GM21717 (cell line): Measurements from ENCODE around the gene MNAT1.
"Not testable (repeated sequence)": the region's sequence is repeated elsewhere in the genome, so short reads cannot be mapped to it uniquely, and the experiment has no call there.

ENCODE experiments used
- ATAC-seq: cut with Tn5 transposase; IDR thresholded peaks from one replicate; pipeline ENCODE4 v1.9.1; 2021; ENCODE audit warnings: mild to moderate bottlenecking, moderate library complexity; ENCODE audit not compliant: unreplicated experiment

MNAT1 gene

DNA sequence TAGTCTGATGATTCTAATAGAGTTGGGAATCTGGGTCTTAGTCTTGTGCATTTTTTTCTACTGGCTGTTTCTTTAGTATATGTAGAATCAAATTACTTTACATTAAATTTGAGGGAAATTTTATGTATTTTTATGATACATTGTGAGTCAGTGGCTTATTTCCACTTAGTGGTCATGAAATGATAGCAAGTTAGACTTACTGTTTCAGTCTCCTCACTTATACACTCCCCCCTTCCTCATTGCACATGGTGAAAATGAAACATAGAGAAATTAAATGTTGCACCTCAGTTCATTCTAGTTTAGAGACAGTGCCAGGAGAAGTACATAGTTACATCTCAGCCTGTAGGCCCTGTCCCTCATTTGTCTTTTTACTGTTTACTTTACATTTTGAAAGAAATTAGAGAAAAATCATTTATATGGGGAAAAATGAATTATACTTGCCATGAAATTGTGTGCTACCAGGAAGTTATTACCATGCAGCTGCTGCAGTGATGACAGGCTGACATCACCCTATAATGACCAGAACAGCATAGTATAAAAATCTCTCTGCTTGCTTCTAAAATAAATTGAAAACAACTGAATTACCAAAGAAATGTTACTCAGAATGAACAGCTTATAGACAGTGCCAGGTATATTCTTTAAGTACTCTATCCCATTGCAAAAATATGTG, 133.1 kb downstream of the MNAT1 start:
- ATAC-seq, result no peak

- ATAC-seq, result no peak
Measured at GRCh38 chr14:60878121-60878520, 143.6 kb downstream of the MNAT1 start.

- no peak for ATAC-seq
Measured at GRCh38 chr14:60878536-60878935, 144.0 kb downstream of the MNAT1 start.

DNA sequence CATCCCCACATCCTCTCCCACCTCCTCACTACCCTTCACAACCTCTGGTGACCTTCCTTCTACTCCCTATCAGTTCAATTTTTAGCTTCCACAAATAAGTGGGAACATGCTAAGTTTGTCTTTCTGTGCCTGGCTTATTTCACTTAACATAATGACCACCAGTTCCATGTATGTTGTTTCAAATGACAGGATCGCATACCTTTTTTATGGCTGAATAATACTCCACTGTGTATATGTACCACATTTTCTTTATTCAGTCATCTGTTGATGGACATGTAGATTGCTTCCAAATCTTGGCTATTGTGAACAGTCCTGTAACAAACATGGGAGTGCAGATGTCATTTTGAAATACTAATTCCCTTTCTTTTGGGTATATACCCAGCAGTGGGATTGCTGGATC, 147.7 kb downstream of the MNAT1 start:
- ATAC-seq, result no peak

- no peak for ATAC-seq
Measured at GRCh38 chr14:60884134-60884533, 149.6 kb downstream of the MNAT1 start.

- not testable (repeated sequence) for ATAC-seq
Measured at GRCh38 chr14:60890636-60891035, 156.1 kb downstream of the MNAT1 start.

DNA sequence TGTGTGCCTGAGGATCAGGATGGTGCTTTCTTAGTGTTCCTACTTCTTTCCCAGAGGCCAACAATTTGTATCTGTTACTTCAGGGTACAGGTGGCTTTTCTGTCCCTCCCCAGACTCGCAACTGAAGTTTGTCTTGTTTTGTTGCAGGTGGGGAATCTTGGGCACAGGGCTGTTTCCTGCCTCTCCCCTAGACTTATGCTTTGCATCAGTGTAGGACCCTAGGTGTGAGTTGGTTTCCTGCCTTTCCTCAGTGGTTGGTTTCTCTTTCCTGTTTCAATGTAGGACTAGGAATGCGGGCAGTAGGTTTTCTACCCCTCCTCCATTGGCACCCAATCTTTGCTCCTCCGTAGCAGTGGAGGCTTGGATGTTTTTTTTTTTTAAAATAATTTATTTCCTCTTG, 159.3 kb downstream of the MNAT1 start:
- no peak for ATAC-seq

DNA sequence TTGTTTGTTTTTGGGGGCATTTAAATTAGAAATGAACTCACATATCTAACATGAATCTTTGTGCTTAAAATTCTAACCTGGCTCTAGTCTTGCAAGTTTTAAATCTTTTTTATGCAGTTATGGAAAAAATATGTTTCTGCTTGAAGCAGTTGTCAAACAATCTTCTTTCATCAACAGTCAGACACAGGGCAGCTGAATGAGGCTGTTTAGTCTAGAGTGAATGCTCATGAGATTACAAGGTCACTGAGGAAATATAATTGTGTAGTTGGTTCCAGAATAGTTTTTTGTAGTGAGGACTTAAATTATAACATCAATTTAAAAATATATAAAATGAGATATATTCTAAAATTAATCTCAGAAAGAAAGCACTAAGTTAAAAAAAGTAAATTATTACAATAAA, 169.8 kb downstream of the MNAT1 start:
- ATAC-seq, result no peak

DNA sequence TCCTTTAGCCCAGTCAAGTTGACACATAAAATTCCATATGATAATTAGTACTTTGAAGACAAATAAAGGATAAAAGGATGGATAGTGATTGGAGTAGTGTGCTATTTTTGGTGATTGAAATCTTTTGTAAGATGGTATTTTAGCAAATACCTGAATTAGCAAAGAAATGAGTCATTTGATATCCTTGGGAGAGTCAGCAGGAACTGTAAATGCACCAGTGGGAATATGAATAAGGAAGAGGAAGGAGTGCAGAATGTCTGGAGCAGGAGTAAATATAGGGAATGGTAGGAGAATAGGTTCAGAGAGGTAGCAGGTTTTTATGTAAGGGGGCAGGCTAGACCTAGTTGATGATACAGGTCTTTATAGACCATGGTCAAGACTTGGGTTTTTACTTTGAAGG, 171.4 kb downstream of the MNAT1 start:
- ATAC-seq, result no peak

DNA sequence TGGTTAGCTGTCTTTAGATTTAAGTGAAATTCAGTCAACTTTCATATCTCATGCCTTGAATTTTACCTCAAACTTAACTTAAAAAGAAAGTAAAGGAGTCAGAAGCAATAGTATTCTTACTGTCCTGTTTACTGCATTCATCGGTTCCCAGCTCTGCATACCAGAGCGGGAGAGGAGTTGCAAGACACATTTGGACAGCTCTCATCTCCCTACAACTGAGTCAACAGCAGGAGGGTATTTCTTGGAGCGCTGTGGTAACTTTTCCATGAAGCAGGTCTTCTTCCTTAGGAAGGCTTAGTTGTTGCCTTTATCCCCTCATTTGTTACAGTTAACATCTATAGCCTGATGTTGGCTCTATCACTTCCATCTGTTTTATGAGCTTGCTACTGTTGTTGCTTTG, 181.2 kb downstream of the MNAT1 start:
- ATAC-seq, result no peak

DNA sequence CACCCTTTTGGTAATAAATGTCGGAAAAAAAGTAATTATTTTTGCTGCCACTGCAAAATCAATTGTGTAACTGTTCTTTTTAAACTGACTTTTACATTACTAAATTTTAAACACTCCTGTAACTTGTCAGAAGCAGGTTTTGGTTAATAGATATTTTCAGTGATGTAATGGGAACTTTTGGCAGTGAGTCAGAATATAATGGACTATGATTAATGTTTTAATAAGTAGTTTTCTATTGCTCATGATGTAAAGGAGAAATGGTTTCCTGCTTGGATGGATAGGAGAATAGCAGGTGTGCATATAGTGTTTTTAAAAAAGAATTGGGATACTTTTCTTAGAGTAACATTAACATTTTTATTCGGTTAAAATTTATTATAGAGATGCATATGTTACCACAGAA, 187.5 kb downstream of the MNAT1 start:
- no peak for ATAC-seq

- ATAC-seq, result no peak
Measured at GRCh38 chr14:60925286-60925685, 190.7 kb downstream of the MNAT1 start.

GRCh38 chr14:60926002-60926401, 191.4 kb downstream of the MNAT1 start:
- ATAC-seq, result peak; percentile 89

DNA sequence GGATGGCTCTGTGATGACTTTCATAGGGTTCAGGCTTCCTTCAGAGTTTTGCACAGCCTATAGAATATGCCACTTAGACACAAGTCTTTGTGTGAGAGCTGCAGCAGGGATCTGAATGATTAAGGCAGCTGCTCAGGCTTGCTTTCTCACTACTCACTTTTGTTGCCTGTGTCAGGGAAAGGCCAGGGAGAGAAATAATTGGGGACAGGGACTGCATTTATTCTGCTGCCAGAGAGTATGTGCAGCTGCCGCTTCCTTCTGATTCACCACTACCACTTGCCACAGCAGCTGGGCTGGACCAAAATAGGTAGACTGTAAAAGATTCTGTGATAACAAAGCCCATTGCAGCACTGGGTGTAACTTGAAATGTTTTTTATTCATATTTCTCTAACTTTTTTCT, 196.7 kb downstream of the MNAT1 start:
- no peak for ATAC-seq

- ATAC-seq, result no peak
Measured at GRCh38 chr14:60933920-60934655, 199.5 kb downstream of the MNAT1 start.

GRCh38 chr14:60935319-60935718, 200.8 kb downstream of the MNAT1 start:
- no peak for ATAC-seq

GRCh38 chr14:60943637-60944032, 209.1 kb downstream of the MNAT1 start:
- ATAC-seq, result no peak

- no peak for ATAC-seq
Measured at GRCh38 chr14:60944204-60944603, 209.6 kb downstream of the MNAT1 start.

- ATAC-seq, result no peak
Measured at GRCh38 chr14:60945984-60946383, 211.4 kb downstream of the MNAT1 start.

DNA sequence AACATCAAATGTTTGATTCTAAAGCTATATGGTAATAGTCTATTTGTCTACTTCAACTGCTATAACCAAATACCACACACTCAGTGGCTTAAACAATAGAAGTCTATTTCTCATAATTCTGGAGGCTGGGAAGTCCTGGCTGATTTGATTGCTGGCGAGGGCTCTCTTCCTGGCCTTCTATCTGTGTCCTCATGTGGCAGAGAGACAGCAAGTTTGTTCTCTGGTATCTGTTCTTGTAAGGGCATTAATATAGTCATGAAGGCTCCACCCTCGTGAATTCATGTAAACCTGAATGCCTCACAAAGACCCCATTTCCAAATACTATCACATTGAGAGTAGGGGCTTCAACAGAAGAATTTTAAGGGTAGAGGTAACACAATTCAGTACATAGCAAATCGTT, 212.2 kb downstream of the MNAT1 start:
- no peak for ATAC-seq

GRCh38 chr14:60951776-60952435, 217.3 kb downstream of the MNAT1 start:
- no peak for ATAC-seq

DNA sequence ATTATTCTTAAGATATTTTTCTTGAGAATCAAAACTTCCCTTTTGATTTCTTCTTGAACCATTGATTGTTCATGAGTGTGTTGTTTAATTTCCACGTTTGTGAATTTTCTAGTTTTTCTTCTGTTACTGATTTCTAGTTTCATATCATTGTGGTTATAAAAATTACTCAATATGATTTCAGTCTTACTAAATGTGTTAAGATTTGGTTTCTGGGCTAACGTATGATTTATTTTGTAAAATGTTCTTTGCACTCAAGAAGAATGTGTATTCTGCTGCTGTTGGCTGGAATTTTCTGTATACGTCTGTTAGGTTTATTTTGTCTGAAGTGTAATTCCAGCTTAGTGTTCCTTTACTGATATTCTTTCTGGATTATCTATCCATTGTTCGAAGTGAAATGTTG, 221.6 kb downstream of the MNAT1 start:
- ATAC-seq, result no peak
